Measurements from ENCODE around the gene ZNF165.

GRCh38 chr6:28090917-28091586, 10.7 kb downstream of the ZNF165 start:
- TF ChIP-seq ELF1 (IDR thresholded peaks at IDR 0.05) (no peak), USF2 (IDR thresholded peaks at IDR 0.05; ENCODE audit: borderline replicate concordance, low read depth, low read length) (no peak), CTCF (IDR thresholded peaks at IDR 0.05) (no peak), TAF1 (IDR thresholded peaks at IDR 0.05; ENCODE audit: borderline replicate concordance, low read depth, low read length) (no peak), SMC3 (IDR thresholded peaks at IDR 0.05; ENCODE audit: low read depth, low read length) (no peak), FOXJ3 (CRISPR knock-in tag; IDR thresholded peaks at IDR 0.05) (no peak), YY1 (IDR thresholded peaks at IDR 0.05; ENCODE audit: low read depth) (no peak), ZBTB33 (IDR thresholded peaks at IDR 0.05; ENCODE audit: borderline replicate concordance, low read depth) (no peak), GABPA (IDR thresholded peaks at IDR 0.05; ENCODE audit: low read depth) (peak; percentile 64), RCOR1 (IDR thresholded peaks at IDR 0.05; ENCODE audit: low read length) (no peak), POLR2AphosphoS5 (IDR thresholded peaks at IDR 0.05; ENCODE audit: low read depth, low read length) (peak; percentile 37; the same call in 1 of the 2 replicates), USF1 (IDR thresholded peaks at IDR 0.05; ENCODE audit: borderline replicate concordance, low read depth) (no peak), RFX5 (IDR thresholded peaks at IDR 0.05; ENCODE audit: low read length) (no peak), EZH2phosphoT487 (IDR thresholded peaks at IDR 0.05; ENCODE audit: borderline replicate concordance, low read depth) (no peak)
